Keratinocyte (primary cell): Measurements from ENCODE around the gene CACNA2D4. TPM values are rescaled to one million over a fixed set of nuclear protein-coding genes. Genes with fewer than 3 reads are reported as not detected.

Experiments
- DNase-seq: peaks from one replicate; pipeline ENCODE4 v3.0.0-alpha.2; 2011; ENCODE audit warnings: low read depth, missing footprints, low spot score
- FAIRE-seq: peaks from 2 replicates; lab custom pipeline; 2011; peaks lifted over from hg19 to GRCh38; lab: Jason Lieb, UNC
- H2AFZ ChIP-seq: 2 replicates; pipeline ENCODE4 v1.6.0; 2012; ENCODE audit warnings: low read length, control low read depth, inconsistent platforms; ENCODE audit not compliant: control insufficient read depth
- H3K27ac ChIP-seq: 2 replicates; pipeline ENCODE4 v1.5.1; 2011; ENCODE audit warnings: low read length; ENCODE audit not compliant: control insufficient read depth, insufficient read depth
- H3K27me3 ChIP-seq: 3 replicates; pipeline ENCODE4 v1.6.0; 2011; ENCODE audit warnings: low read length; ENCODE audit not compliant: control insufficient read depth, insufficient read depth; ENCODE audit errors: extremely low read depth
- H3K36me3 ChIP-seq, 2 experiments: 2 replicates in 1 of 2; 3 replicates in 1 of 2; pipeline ENCODE4 v1.5.1; 2011; ENCODE audit warnings: low read length in 2 of 2, mild to moderate bottlenecking in 1 of 2; ENCODE audit not compliant: control insufficient read depth in 2 of 2, insufficient read depth in 2 of 2; ENCODE audit errors: extremely low read depth in 1 of 2
- H3K4me1 ChIP-seq: 3 replicates; pipeline ENCODE4 v1.5.1; 2011; ENCODE audit warnings: low read length; ENCODE audit not compliant: control insufficient read depth, insufficient read depth; ENCODE audit errors: extremely low read depth
- H3K4me2 ChIP-seq: 3 replicates; pipeline ENCODE4 v1.6.0; 2011; ENCODE audit warnings: low read depth, low read length; ENCODE audit not compliant: control insufficient read depth, insufficient read depth; ENCODE audit errors: extremely low read depth
- H3K4me3 ChIP-seq, 3 experiments: fragments of 200-600 bp in 1 of 3; sonication (generic) in 1 of 3; 2 replicates in 2 of 3; 3 replicates in 1 of 3; pipeline ENCODE4 v1.5.1; 2011 to 2016; ENCODE audit warnings: low read length in 3 of 3, mild to moderate bottlenecking in 3 of 3, control low read depth in 2 of 3, inconsistent platforms in 1 of 3, low read depth in 1 of 3, mixed read lengths in 1 of 3, mixed run types in 1 of 3, moderate library complexity in 1 of 3; ENCODE audit not compliant: control insufficient read depth in 2 of 3, insufficient read depth in 2 of 3; ENCODE audit errors: extremely low read depth in 1 of 3
- H3K79me2 ChIP-seq: 2 replicates; pipeline ENCODE4 v1.6.0; 2012; ENCODE audit warnings: low read length; ENCODE audit not compliant: control insufficient read depth, insufficient read depth
- H3K9ac ChIP-seq: 3 replicates; pipeline ENCODE4 v1.6.0; 2011; ENCODE audit warnings: low read length; ENCODE audit not compliant: control insufficient read depth, insufficient read depth; ENCODE audit errors: extremely low read depth
- H3K9me1 ChIP-seq: 3 replicates; pipeline ENCODE4 v1.6.0; 2011; ENCODE audit warnings: low read length; ENCODE audit not compliant: control insufficient read depth, insufficient read depth; ENCODE audit errors: extremely low read depth
- H3K9me3 ChIP-seq: 2 replicates; pipeline ENCODE4 v1.5.1; 2012; ENCODE audit warnings: low read depth, low read length; ENCODE audit not compliant: control insufficient read depth
- H4K20me1 ChIP-seq: 3 replicates; pipeline ENCODE4 v1.6.0; 2011; ENCODE audit warnings: low read length; ENCODE audit not compliant: control insufficient read depth, insufficient read depth; ENCODE audit errors: extremely low read depth
- EZH2 ChIP-seq: IDR thresholded peaks from one replicate; pipeline ENCODE4 v1.6.1; 2012; ENCODE audit warnings: inconsistent platforms, mild to moderate bottlenecking, low read length, moderate library complexity
- dilution Hi-C: fragments of 300-500 bp; cut with MboI; formaldehyde crosslinking; loops from one replicate; pipeline ENCODE4 v1.7.0; 2020; ENCODE audit warnings: low sequenced_read_pairs; ENCODE audit not compliant: extremely low pct_ligation_motif_present
- polyA plus RNA-seq, 5 experiments: library from polyadenylated mRNA; depleted of rRNA in 3 of 5; stranded (reverse) in 3 of 5; stranded (forward) in 1 of 5; unstranded in 1 of 5; fragments of >200 nt; gene quantifications; 1 replicate in 1 of 5; 2 replicates in 3 of 5; 3 replicates in 1 of 5; pipeline versions ENCODE4 v1.2.1 to v1.2.3, GENCODE V29; 2011 to 2012; ENCODE audit warnings: missing spikeins in 2 of 5, low read depth in 1 of 5, low replicate concordance in 1 of 5
- TF ChIP-seq, protein P1 (sequence below), 3 experiments: IDR thresholded peaks in 1 of 3; conservative IDR thresholded peaks in 1 of 3; optimal IDR thresholded peaks in 1 of 3; 2 replicates in 2 of 3; 3 replicates in 1 of 3; pipeline versions ENCODE3 to v1.5.1; 2011; ENCODE audit warnings: low read length in 3 of 3, mild to moderate bottlenecking in 3 of 3, moderate library complexity in 2 of 3, control low read depth in 1 of 3, inconsistent platforms in 1 of 3; ENCODE audit not compliant: insufficient read depth in 2 of 3; ENCODE audit errors: extremely low read depth in 1 of 3

CACNA2D4 gene
- polyA plus RNA-seq, 1 donor (not counting 4 experiments of a cell fraction or from before 2014, with no cell fraction given): 0.09 TPM

DNA sequence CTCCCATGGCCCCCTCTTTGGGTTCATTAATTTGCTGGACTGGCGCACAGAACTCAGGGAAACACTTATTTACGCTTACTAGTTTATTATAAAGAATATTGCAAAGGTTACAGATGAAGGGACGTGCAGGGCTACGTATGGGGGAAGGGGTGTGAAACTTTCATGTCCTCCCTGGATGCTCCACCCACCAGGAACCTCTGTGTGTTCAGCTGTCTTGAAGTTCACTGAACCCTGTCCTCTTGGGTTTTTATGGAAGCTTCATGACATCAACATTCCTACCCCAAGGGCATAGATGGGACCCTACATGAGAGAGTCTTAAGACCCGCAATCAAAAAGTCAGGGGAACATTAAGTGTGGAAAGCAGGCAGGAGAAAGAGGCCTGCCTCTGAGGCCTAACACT, 169.4 kb downstream of the CACNA2D4 start:
- no peak overlapping the region for H3K4me3 ChIP-seq
- DNase-seq (no peak), FAIRE-seq (no peak)
- H4K20me1 ChIP-seq: no peaks in the 10 kb centered on the region
- dilution Hi-C loops: no loop called here
- no peak overlapping the region for H3K4me2 ChIP-seq
- H3K36me3 ChIP-seq: no peaks in the 10 kb centered on the region
- H3K4me1 ChIP-seq: no peaks in the 10 kb centered on the region
- H3K27ac ChIP-seq: no peak overlapping the region
- peaks cover 56% of the 10 kb centered on the region for H3K79me2 ChIP-seq
- H3K27me3 ChIP-seq: no peaks in the 10 kb centered on the region
- no peaks in the 10 kb centered on the region for H3K9me3 ChIP-seq
- H2AFZ ChIP-seq: no peak overlapping the region
- TF ChIP-seq EZH2: no peak
- TF ChIP-seq, protein P1, sequence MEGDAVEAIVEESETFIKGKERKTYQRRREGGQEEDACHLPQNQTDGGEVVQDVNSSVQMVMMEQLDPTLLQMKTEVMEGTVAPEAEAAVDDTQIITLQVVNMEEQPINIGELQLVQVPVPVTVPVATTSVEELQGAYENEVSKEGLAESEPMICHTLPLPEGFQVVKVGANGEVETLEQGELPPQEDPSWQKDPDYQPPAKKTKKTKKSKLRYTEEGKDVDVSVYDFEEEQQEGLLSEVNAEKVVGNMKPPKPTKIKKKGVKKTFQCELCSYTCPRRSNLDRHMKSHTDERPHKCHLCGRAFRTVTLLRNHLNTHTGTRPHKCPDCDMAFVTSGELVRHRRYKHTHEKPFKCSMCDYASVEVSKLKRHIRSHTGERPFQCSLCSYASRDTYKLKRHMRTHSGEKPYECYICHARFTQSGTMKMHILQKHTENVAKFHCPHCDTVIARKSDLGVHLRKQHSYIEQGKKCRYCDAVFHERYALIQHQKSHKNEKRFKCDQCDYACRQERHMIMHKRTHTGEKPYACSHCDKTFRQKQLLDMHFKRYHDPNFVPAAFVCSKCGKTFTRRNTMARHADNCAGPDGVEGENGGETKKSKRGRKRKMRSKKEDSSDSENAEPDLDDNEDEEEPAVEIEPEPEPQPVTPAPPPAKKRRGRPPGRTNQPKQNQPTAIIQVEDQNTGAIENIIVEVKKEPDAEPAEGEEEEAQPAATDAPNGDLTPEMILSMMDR (optimal IDR thresholded peaks at IDR 0.05 in 1 of 3, IDR thresholded peaks at IDR 0.05 in 1 of 3, conservative IDR thresholded peaks at IDR 0.05 in 1 of 3; ENCODE audit: extremely low read depth in 1 of 3, insufficient read depth in 2 of 3, low read length in 3 of 3): no peak
- no peaks in the 10 kb centered on the region for H3K9me1 ChIP-seq
- no peak overlapping the region for H3K9ac ChIP-seq

- no peak overlapping the region for H3K4me2 ChIP-seq
- no peak overlapping the region for H2AFZ ChIP-seq
- dilution Hi-C loops: no loop called here
- no peaks in the 10 kb centered on the region for H3K36me3 ChIP-seq
- no peak overlapping the region for H3K27ac ChIP-seq
- H3K79me2 ChIP-seq: peaks cover 64% of the 10 kb centered on the region
- FAIRE-seq (no peak), DNase-seq (no peak)
- no peaks in the 10 kb centered on the region for H3K9me3 ChIP-seq
- no peaks in the 10 kb centered on the region for H4K20me1 ChIP-seq
- no peaks in the 10 kb centered on the region for H3K27me3 ChIP-seq
- H3K4me1 ChIP-seq: no peaks in the 10 kb centered on the region
- no peak overlapping the region for H3K9ac ChIP-seq
- H3K4me3 ChIP-seq: no peak overlapping the region
- TF ChIP-seq, protein P1 (optimal IDR thresholded peaks at IDR 0.05 in 1 of 3, IDR thresholded peaks at IDR 0.05 in 1 of 3, conservative IDR thresholded peaks at IDR 0.05 in 1 of 3; ENCODE audit: extremely low read depth in 1 of 3, insufficient read depth in 2 of 3, low read length in 3 of 3): no peak
- TF ChIP-seq EZH2: no peak
- no peaks in the 10 kb centered on the region for H3K9me1 ChIP-seq
Measured at GRCh38 chr12:1747609-1748008, 170.8 kb downstream of the CACNA2D4 start.
